Stimulated activated CD8-positive, alpha-beta memory T cell treated with anti-CD3 and anti-CD28 coated beads, Interleukin-12 subunit alpha, Interleukin-12 subunit beta, amount 100 ng/mL, for 24 hours (primary cell): ENCODE data around the gene BRD9.
A peak's percentile ranks its signal among the peaks of the same experiment; 100 is the strongest.
"Not testable (repeated sequence)": the region's sequence is repeated elsewhere in the genome, so short reads cannot be mapped to it uniquely, and the experiment has no call there.

Source experiments
- DNase-seq: peaks from one replicate; pipeline ENCODE4 v3.0.0-alpha.2; 2020; ENCODE audit errors: extremely low read depth

Gene BRD9

DNA sequence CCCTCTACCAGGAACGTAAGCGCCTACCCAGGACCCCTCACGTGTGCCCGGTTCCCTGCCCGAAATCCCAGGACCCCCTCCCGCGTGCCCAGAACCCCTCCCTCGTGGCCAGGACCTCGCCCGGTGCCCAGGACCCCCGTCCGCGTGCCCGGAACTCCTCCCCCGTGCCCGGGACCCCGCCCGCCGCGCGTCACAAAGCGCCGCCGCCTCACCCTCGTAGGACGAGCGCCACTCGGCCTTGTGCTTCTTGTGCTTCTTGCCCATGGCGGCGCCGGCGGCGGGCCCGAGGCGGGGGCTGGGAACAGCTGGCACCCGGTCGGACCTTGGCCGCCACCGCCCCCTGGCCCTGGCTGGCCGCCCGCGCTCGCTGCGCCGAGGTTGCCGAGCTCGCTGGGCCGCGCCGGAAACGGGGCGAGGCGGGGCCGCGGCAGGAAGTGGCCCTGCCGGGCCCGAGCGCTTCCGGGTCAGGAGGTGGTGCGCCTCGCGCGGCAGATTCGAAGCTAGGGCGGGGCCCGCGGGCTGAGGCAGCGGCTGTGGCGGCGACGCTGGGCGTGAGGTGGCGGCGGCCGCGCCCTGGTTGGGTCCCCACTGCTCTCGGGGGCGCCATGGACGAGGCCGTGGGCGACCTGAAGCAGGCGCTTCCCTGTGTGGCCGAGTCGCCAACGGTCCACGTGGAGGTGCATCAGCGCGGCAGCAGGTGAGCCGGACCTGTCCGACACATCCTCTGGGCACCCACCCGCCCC is at the start of gene BRD9, which contains the start of gene TRIP13:
BRD9 (minus strand) TSS at position 408 of the 743 bp plus-strand sequence; CDS start at position 264, 144 bp downstream.
TRIP13 (plus strand) TSS at position 491 of the 743 bp plus-strand sequence; CDS start at position 606, 115 bp downstream.
- peak; percentile 72 for DNase-seq

DNA sequence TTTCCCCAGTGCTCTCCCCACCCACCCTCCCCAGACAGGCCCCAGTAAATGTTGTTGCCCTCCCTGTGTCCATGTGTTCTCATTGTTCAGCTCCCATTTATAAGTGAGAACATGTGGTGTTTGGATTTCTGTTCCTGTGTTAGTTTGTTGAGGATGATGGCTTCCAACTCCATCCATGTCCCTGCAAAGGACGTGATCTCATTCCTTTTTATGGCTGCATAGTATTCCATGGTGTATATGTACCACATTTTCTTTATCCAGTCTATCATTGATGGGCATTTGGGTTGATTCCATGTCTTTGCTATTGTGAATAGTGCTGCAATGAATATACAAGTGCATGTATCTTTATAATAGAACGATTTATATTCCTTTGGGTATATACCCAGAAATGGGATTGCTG is 48.1 kb upstream of the BRD9 start:
- DNase-seq, result not testable (repeated sequence)

DNA sequence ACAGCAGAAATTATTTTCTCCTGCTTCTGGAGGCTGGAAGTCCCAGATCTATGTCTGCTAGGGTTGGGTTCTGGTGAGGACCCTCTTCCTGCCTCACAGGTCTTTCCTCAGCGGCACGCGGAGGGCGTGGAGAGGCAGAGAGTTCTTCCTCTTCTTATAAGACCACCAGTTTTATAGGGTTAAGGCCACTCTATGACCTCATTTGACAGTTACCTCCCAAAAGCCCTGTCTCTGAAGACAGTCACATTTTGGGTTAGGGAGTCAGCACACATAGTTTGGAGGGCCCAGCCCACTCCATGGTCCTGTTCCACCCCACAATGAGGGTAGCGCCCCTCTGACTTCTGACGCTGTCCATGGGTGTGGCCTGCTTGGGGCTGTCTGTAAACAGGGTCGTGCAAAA is 46.8 kb upstream of the BRD9 start:
- no peak for DNase-seq

DNA sequence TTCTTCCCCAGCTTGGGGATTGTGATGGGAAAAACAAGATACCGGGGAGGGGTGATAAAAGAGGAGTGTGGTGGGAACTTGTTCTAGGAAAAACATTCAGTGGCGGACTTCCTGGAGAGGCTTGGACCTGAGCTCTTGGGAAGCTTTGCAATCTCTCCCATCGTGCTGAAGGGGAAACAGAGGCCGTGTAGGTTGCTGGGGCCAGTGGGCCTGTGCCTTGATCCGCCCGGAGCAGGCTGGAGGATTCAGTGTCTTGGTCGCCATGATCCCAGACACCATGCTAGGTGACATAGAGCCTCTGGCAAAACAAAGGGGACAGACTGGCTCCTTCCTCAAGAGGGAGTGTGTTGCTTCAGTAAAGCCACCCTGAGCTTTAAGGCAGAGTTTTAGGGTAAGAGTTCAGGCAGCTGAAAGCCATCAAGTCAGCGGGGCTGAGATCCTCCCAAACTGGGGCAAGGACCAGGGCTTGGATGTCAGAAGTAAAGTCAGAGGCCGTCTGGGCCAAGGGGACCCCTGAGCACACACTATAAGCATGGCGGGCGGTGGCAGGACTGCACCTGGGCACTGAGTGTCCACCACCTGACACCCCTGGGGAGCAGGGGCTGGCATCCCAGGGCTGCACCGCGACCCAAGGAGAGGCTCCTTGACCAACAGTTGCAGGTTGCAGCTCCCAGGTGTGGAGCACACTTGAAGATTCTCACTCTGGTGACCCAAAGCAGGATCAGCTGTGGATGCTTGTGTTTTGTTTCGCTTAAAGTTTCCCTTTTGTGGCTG is 44.7 kb upstream of the BRD9 start:
- DNase-seq, result no peak

DNA sequence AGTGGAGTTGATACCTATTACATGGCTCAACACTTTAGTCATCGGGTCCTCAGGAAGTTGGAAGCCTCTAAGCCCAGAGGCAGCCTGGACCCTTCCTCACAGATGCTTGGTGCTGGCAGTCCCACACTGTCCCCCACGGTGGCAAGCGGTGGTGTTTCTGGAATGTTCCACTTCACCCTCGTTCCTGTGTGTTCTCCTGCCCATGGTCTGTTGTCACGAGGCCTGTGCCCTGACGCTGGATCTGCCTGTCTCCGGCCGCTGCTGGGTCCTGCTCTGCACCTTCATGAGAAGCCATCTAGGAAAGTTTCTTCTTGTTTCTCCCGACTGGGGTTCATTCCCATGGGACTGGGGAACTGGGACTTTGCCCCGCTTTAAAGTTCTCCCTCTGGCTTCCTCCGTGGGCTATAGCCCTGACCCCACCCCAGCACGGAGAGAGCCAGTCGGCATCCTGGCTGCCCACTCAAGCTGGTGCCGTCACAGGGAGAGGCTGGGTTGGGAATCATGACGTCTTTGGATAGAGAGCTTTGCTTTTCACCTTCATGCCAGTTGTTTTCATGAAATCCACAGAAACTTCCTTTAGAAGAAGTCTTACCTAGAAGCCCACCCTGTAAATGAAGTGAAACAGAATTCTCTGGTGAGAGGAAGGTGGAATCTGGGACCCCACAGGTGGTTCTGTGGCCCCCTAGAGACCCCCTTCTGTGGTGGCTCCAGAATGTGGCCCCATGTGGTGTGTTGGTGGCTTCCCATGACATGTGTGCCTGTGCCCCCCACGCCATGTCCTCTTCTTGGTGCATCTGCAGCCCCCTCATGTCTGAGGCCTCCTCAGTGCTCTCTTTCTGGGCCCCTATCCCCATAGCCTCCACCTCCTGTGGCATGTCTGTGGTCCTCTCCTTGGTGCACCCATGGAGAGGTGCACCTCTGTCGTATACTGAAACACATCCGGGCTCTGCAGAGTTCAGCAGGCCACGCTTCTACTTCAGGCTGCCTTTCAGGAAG is 43.8 kb upstream of the BRD9 start:
- DNase-seq, result no peak

DNA sequence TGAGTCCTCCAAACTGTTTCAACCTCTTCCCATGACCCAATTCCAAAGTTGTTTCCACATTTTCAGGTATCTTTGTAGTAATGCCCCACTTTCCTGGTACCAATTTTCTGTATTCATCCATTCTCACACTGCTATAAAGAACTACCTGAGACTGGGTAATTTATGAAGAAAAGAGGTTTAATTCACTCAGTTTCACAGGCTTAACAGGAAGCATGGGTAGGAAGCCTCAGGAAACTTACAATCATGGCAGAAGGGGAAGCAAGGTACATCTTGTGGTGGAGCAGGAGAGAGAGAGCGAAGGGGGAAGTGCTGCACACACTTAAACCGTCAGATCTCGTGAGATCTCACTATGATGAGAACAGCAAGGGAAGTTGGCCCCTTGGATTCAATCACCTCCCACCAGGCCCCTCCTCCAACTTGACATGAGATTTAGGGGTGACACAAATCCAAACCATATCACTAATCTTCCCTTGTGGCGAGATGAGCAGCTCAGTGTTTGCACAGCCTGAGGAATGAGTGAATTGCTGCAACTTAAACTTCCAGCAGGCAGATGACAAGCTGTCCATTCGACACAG is 43.0 kb upstream of the BRD9 start:
- no peak for DNase-seq

DNA sequence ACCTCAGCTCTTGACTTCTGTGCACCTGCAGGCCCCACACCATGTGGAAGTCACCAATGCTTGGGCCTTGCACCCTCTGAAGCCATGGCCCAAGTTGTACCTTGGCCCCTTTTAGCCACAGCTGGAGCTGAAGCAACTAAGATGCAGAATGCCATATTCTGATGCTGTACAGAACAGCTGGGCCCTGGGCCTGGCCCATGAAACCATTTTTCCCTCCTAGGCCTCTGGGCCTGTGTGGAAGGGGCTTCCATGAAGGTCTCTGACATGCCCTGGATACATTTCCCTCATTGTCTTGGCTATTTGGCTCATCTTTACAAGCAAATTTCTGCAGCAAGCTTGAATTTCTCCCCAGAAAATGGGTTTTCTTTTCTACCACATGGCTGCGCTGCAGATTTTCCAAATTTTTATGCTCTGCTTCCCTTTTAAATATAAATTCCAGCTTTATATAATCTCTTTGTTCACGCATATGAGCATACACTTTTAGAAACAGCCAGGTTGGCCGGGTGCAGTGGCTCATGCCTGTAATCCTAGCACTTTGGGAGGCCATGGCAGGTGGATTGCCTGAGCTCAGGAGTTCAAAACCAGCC is 41.9 kb upstream of the BRD9 start:
- not testable (repeated sequence) for DNase-seq

DNA sequence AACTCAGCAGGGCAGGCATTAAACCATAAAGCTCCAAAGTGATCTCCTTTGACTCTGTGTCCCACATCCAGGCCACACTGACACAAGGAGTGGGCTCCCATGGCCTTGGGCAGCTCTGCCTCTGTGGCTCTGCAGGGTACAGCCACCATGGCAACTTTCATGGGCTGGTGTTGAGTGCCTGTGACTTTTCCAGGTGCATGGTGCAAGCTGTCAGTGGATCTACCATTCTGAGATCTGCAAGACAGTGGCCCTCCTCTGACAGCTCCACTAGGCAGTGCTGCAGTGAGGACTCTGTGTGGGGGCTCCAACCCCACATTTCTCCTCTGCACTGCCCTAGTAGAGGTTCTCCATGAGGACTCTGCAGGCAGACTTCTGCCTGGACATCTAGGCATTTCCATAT is 41.4 kb upstream of the BRD9 start:
- DNase-seq, result not testable (repeated sequence)

DNA sequence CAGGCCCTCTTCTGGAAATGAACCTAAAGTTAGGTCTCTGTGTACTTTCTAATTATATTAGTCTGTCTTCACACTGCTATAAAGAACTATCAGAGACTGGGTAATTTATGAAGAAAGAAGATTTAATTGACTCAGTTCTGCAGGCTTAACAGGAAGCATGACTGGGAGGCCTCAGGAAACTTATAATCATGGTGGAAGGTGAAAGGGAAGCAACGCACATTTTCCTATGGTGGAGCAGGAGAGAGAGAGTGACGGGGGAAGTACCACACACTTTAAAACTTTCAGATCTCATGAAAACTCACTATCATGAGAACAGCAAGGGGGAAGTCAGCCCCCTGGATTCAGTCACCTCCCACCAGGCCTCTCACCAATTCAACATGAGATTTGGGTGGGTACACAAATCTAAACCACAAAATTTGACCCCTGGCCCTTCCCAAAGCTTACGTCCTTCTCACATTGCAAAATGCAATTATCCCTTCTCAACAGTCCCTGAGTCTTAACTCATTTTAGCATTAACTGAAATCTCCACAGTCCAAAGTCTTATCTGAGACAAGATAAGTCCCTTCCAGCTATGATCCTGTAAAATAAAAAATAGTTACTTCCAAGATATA is 40.8 kb upstream of the BRD9 start:
- DNase-seq, result no peak

DNA sequence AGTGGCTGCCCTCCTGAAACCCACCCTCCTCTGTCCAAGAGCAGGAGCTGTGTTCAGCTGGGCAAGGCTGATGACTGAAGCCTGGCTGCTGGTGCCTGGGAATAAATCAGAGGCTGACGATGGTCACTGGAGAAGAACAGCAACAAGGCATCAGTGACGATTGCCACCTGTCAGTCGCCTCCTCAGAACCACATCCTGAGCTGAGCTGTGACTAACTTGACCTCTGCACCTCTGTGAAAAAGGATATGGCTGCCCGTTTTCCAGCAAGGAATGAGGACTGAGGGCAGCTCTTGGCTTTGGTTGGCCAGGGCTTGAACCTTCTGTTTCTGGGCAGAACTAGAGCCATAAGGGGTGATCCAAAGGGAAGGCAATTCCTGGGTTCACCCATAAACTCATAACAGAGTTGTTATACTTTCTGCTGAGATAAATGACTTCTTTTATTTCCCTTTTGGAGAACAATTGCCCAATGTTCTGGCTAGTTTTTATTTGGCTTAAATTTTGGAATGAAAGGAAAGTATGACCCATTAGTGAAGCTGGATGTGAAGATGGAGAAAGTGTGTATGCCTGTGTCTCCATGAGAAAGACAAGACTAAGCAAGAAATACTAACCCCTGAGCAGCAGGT is 40.1 kb upstream of the BRD9 start:
- no peak for DNase-seq

DNA sequence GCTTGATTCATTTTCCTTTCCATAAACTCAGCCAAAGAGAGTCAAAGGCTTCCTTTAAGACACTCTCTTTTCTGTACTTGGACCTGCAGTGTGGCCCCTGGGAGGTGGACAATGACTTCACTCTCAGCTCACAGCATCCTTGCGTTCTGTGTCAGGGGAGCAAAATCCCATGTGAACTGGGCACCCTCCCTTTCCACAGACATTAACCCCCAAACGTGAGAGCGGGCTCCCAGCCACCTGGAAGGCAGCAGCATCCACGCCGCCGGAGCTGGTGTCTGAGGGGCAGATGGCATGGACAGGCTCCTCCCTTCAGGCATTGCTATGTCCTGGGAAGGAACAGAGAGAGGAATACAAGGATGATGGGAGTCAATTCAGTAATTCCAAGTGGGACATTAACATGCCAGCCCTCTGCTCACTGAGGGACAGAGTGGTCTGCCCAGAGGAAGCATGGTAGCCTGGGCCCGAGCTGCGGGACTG is 39.6 kb upstream of the BRD9 start:
- DNase-seq, result no peak

DNA sequence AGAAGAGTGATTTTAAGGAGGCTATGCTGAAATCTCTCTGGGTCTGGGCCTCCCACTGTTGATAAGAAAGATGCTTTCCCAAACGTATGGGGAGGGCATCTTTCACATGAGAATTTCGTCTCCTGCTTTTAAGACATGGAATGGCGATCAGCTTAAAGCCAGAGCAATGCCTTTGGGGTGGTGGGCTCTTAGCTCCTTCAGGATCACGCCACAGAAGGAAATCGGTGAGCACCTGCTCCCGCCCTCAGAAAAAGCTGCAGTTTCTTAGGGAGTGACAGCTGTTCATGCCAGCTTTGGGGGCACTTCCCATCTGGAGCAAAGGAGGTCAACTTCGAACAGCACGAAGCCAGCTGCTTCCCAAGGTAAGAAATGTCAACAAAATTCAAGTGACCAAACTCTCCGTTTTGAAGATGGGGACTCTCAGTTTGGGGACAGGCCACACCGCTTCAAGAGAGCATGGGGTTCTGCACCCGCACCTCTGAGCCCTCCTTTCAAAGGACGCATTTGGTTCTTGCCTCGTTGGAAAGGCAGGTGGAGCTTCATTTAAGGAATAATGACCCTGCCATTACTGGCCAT is 39.1 kb upstream of the BRD9 start:
- DNase-seq, result no peak

DNA sequence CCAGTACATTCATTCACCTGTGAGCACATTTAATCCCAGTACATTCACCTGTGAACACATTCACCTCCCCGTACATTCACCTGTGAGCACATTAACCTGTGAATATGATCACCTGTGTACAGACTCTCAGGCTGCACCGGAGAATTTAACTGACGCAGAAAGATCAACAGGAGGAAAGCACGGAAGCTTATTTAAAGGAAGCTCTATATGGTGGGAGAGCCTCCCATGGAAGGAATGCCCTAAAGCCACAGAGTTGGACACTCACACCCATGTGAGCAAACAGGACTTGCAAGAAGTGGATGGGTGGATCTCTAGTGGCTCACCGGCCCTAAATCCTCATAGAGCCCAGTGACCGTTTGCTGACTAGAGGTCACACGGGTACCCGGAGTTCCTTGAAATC is 38.3 kb upstream of the BRD9 start:
- DNase-seq, result no peak

DNA sequence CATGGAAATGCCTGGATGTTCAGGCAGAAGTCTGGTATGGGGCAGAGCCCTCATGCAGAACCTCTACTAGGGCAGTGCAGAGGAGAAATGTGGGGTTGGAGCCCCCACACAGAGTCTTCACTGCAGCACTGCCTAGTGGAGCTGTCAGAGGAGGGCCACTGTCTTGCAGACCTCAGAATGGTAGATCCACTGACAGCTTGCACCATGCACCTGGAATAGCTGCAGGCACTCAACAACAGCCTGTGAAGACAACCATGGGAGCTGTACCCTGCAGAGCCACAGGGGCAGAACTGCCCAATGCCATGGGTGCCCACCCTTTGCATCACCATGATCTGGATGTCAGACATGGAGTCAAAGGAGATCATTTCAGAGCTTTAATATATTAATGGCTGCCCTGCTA is 37.0 kb upstream of the BRD9 start:
- DNase-seq, result no peak

DNA sequence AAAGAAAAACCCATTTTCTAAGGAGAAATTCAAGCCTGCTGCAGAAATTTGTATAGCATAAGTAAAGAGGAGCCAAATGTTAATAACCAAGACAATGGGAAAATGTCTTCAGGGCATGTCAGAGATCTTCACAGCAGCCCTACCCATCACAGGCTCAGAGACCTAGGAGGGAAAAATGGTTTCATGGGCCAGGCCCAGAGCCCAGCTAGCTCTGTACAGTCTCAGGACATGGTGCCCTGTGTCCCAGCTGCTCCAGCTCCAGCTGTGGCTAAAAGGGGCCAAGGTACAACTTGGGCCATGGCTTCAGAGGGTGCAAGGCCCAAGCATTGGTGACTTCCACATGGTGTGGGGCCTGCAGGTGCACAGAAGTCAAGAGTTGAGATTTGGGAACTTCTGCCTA is 36.6 kb upstream of the BRD9 start:
- DNase-seq, result not testable (repeated sequence)

DNA sequence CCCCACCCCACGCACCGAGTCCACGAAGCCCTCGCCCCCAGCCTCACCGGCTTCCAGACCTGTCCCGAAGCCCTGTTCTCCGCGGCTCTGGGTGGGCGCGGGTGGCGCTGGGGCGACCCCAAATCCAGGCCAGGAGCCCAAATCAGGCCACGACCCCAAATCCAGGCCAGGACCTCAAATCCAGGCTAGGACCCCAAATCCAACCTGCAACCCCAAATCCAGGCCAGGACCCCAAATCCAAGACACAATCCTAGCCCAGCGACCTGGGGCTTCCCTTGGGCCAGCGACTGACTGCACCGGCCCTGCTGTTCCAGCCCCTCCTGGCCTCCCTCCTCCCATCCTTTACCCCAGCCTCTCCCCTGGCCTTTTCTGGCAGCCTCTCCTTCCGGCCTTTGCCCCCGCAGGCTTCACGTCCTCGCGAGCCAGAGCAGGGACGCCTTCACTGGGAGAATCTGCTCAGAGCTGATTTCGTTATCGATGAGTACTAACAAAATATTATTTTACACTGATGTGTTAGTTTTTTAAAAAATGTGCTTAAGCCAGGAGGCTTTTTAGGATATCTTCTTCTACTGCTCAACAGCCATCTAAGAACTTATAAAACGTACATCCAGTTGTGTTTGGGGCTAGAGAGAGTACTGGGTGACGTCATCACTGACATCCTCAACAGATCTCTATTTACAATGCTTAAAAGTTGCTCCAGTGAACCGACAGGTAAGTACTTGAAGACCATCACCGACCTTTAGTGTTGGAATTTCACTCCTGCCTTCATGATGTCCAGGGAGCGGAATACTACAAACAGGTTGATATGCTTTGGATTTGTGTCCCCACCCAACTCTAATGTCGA is 34.8 kb upstream of the BRD9 start:
- DNase-seq, result no peak

DNA sequence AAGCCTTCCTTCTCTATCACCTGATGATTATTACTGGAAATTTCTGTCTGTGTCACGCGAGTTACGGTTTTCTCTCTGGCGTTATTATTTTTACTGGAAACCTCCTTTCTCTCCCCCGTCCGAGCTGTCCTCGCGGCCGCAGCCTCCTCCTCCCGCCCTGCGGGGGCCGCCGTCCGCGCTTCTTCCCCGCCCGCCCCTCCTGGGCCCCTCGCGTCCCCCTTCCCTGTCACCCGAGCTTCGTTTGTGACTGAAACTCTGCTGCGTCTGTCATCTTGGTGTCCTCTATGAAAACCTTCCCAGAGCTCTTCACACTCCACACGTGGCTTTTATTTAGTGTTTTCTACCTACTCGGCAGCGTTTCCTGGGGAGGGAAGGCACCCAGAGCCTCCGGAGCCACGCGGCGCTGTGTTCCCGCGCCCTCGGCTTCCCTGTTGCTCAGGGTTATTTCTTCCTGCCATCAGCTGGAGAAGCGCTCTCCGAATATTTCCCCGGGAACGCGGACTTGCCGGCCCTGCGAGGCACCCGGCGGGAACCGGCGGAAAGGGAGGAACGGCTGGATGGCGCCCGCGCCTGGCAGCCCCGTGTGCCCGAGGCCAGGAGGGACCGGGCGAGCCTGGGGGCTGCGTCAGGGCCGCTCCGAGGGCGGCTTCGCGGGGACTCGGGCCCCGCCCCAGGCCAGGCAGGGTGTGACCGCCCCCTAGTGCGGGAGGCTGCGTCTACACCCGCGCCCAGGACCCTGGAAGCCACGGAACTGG is 34.0 kb upstream of the BRD9 start:
- no peak for DNase-seq

DNA sequence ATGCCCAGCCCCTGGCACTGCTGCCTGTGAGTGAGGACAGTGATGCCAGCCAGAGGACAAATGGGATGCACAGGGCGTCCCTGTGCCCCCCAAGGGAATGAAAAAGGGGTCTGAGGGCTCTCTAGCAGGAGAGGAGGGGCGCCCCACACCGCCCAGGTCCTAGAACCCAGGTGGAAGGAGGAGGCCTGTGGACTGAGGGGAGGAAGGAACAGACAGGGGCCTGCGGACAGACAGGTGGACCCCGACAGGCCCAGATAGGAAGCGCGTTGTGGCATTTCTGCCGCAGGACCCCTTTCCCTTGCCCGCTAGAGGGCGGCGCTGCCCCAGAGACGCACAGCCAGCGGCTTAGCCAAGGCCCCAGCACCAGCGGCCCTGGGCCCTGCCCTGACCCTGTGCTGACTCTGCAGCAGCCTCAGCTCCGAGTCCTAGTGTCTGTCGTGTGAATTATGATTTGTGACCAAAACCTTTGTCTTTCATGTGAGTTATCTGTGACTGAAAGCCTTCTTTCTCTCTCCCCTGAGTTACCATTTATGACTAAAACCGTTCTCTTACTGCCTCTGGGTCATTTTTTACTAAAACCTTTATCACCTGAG is 30.8 kb upstream of the BRD9 start:
- peak; percentile 39 for DNase-seq
